Measurements from ENCODE around the gene ZNF568. TPM values are rescaled to one million over a fixed set of nuclear protein-coding genes. Genes with fewer than 3 reads are reported as not detected.

Gene ZNF568
- total RNA-seq, 2 experiments from 2014 or later = 6.3 to 7.2 TPM

DNA sequence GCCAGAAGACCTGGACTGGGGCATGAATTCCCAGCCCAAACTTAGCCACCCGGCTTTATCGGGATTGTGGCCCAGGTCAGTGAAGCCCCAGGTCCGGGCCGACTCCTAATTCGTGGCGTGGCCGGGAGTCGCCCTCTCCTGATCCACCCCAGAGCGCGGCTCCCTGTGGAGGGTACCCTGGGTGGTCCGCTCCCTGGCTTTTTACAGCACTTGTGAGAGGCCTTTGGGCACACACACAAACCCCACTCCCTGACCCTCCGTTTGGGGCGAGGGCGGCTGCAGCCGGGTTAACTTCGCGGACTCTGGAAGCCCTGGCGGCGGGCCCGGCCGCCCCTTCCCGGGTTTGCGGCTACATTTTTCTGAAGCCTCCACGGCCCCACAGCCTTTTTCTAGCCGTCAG is 56.4 kb downstream of the ZNF568 start:
- ChIA-PET POLR2A (no interaction called here), CTCF (interaction anchor here (0.8 to 1.2 kb wide), 3 partner anchors 10 to 176 kb away, joined by 3 to 7 read pairs (median 3); no protein-coding TSS in a partner anchor)
- Mint-ChIP-seq H3K4me1 (peaks cover 11% of the 10 kb centered on the region), H3K27me3 (no peaks in the 10 kb centered on the region), H3K36me3 (ENCODE audit: low read depth) (peaks cover 17% of the 10 kb centered on the region), H3K4me3 (peak overlapping the region; percentile 90), H3K9me3 (peaks cover 15% of the 10 kb centered on the region), H3K27ac (no peak overlapping the region)
- DNase-seq = no peak

GRCh38 chr19:36973021-36973843 is 57.1 kb downstream of the ZNF568 start:
- H3K4me1 Mint-ChIP-seq = peaks cover 11% of the 10 kb centered on the region
- POLR2A ChIA-PET = interaction anchor here (1.0 kb wide), 1 partner anchor 105 kb away, joined by 4 read pairs; the partner anchor contains the start of gene ZNF420
- peak; percentile 83 for DNase-seq
- H3K27me3 Mint-ChIP-seq = no peaks in the 10 kb centered on the region
- H3K36me3 Mint-ChIP-seq (ENCODE audit: low read depth) = peaks cover 18% of the 10 kb centered on the region
- CTCF ChIA-PET = interaction anchor here (0.8 to 1.2 kb wide), 3 partner anchors 10 to 176 kb away, joined by 3 to 7 read pairs (median 3); no protein-coding TSS in a partner anchor
- peak overlapping the region; percentile 90 for H3K4me3 Mint-ChIP-seq
- H3K9me3 Mint-ChIP-seq = peaks cover 16% of the 10 kb centered on the region
- peak overlapping the region; percentile 64 for H3K27ac Mint-ChIP-seq

GRCh38 chr19:36973844-36974195 is 57.7 kb downstream of the ZNF568 start:
- H3K36me3 Mint-ChIP-seq (ENCODE audit: low read depth) = peaks cover 23% of the 10 kb centered on the region

DNA sequence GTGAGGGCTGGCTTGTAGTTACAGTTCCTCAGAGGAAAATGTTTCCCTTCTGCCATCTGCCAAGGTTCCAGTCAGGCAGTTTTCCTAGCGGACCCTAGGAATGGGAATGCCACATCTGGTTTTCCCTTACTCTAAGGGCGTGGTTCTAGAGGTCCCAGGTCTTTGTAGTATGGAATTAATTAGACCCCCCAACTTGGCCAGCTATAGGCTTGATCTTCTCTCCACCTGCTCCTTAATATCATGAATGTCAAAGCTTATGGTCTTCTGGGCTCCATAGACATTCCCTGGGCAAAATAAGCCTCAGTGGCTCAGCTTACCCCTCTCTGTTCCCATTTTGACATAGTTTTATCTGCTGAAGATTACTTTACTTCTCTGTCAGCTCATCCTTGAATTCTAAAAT is 70.0 kb downstream of the ZNF568 start:
- H3K9me3 Mint-ChIP-seq = peaks cover 56% of the 10 kb centered on the region
- CTCF ChIA-PET = no interaction called here

More at GRCh38 chr19:36973844-36974195, 57.7 kb downstream of the ZNF568 start:
- peak overlapping the region; percentile 90 for H3K4me3 Mint-ChIP-seq
- DNase-seq = no peak
- ChIA-PET POLR2A (interaction anchor here (1.0 kb wide), 1 partner anchor 104 kb away, joined by 4 read pairs; the partner anchor contains the start of gene ZNF420), CTCF (interaction anchor here (1.2 kb wide), 1 partner anchor 11 kb away, joined by 7 read pairs; no protein-coding TSS in a partner anchor)
- peak overlapping the region; percentile 64 for H3K27ac Mint-ChIP-seq
- peaks cover 21% of the 10 kb centered on the region for H3K9me3 Mint-ChIP-seq
- peaks cover 11% of the 10 kb centered on the region for H3K4me1 Mint-ChIP-seq
- H3K27me3 Mint-ChIP-seq = no peaks in the 10 kb centered on the region

GRCh38 chr19:36986601-36987000 is 70.5 kb downstream of the ZNF568 start:
- H3K27me3 Mint-ChIP-seq = no peaks in the 10 kb centered on the region
- ChIA-PET CTCF (no interaction called here), POLR2A (no interaction called here)
- H3K9me3 Mint-ChIP-seq = peaks cover 60% of the 10 kb centered on the region
- H3K4me3 Mint-ChIP-seq = no peak overlapping the region
- H3K36me3 Mint-ChIP-seq (ENCODE audit: low read depth) = peaks cover 12% of the 10 kb centered on the region
- no peak for DNase-seq
- no peak overlapping the region for H3K27ac Mint-ChIP-seq
- H3K4me1 Mint-ChIP-seq = no peaks in the 10 kb centered on the region

More for the DNA sequence above, 70.0 kb downstream of the ZNF568 start:
- DNase-seq = no peak
- POLR2A ChIA-PET = no interaction called here
- no peaks in the 10 kb centered on the region for H3K4me1 Mint-ChIP-seq
- H3K4me3 Mint-ChIP-seq = no peak overlapping the region
- H3K36me3 Mint-ChIP-seq (ENCODE audit: low read depth) = peaks cover 9% of the 10 kb centered on the region
- no peaks in the 10 kb centered on the region for H3K27me3 Mint-ChIP-seq
- no peak overlapping the region for H3K27ac Mint-ChIP-seq

- no peak for DNase-seq
- H3K4me3 Mint-ChIP-seq = no peak overlapping the region
- no peak overlapping the region for H3K27ac Mint-ChIP-seq
- ChIA-PET POLR2A (no interaction called here), CTCF (no interaction called here)
- peaks cover 15% of the 10 kb centered on the region for H3K36me3 Mint-ChIP-seq (ENCODE audit: low read depth)
- no peaks in the 10 kb centered on the region for H3K4me1 Mint-ChIP-seq
- no peaks in the 10 kb centered on the region for H3K27me3 Mint-ChIP-seq
- H3K9me3 Mint-ChIP-seq = peaks cover 59% of the 10 kb centered on the region
These were observed 71.0 kb downstream of the ZNF568 start for GRCh38 chr19:36987091-36987490.

GRCh38 chr19:36997152-36997842 is 81.2 kb downstream of the ZNF568 start:
- Mint-ChIP-seq H3K9me3 (peaks cover 55% of the 10 kb centered on the region), H3K27ac (no peak overlapping the region), H3K4me3 (no peak overlapping the region), H3K4me1 (no peaks in the 10 kb centered on the region), H3K27me3 (no peaks in the 10 kb centered on the region), H3K36me3 (ENCODE audit: low read depth) (peaks cover 40% of the 10 kb centered on the region)
- ChIA-PET POLR2A (no interaction called here), CTCF (no interaction called here)
- DNase-seq = no peak

DNA sequence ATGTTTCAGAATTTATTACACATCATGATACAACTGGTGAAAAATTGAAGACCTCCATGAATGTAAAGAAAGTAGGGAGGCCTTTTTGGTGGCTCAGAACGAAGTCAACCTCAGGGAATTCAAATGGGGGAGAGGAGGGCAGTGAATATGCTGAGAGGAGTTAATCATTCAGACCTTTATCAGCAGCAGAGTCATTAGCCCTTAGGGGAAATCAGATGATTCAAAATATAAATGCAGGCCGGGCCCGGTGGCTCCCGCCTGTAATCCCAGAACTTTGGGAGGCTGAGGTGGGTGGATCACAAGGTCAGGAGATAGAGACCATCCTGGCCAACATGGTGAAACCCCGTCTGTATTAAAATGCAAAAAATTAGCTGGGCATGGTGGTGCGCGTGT is 81.7 kb downstream of the ZNF568 start:
- H3K9me3 Mint-ChIP-seq = peaks cover 51% of the 10 kb centered on the region
- ChIA-PET POLR2A (no interaction called here), CTCF (no interaction called here)
- DNase-seq = no peak
- peaks cover 36% of the 10 kb centered on the region for H3K36me3 Mint-ChIP-seq (ENCODE audit: low read depth)
- no peak overlapping the region for H3K27ac Mint-ChIP-seq
- no peak overlapping the region for H3K4me3 Mint-ChIP-seq
- no peaks in the 10 kb centered on the region for H3K27me3 Mint-ChIP-seq
- no peaks in the 10 kb centered on the region for H3K4me1 Mint-ChIP-seq

DNA sequence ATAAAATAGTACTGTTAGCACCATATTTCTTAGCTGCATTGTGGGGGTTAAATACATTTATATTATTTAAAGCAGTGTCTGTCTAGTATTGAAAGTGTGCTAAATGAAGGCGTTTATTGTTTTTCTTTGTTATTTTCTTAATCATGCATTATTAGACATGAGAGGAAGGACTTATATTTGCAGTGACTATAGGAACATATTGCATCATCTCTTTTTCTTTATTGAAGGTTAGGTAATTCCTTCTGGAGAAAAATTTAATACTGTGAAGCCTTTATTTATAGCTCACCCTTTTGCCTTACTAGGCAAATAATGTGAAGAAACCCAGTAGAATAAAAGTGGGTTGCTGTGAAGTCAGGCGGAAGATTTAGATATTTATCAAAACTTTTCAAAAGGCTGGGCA is 83.2 kb downstream of the ZNF568 start:
- ChIA-PET CTCF (no interaction called here), POLR2A (no interaction called here)
- Mint-ChIP-seq H3K4me3 (no peak overlapping the region), H3K27me3 (no peaks in the 10 kb centered on the region), H3K4me1 (no peaks in the 10 kb centered on the region), H3K27ac (no peak overlapping the region), H3K9me3 (peaks cover 42% of the 10 kb centered on the region), H3K36me3 (ENCODE audit: low read depth) (peaks cover 27% of the 10 kb centered on the region)
- no peak for DNase-seq

DNA sequence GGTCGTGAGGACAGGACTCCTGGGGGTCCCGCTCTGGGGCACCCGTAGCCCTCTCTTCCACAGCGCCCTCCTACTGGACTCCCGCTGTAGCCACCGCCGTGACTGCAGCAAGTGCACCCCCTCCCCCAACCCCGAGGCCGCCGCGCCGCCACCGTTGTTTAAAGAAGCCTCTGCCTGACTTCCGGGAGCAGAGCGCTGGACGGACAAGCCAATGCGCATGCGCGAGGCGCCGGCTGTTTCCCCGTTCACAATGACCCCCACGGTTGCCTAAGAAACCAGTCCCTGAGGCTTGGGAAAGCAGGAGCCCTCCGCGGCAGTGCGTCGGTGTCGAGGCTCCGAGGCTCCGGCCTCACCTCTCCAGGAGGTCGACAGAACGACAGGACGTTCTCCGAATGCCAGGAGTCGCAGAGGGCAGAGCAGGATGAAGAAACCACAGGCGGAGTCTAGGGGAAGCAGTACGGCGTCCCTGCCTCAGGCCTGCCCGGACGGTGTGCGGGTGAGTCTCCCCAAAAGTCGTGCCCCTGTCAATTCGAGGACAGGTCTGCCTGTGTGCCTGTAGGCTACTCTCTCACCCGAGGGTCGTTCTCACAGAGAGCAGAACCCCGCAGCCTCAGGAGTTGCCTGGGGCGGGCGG is 91.6 kb downstream of the ZNF568 start:
- Mint-ChIP-seq H3K27me3 (no peaks in the 10 kb centered on the region), H3K36me3 (ENCODE audit: low read depth) (peaks cover 11% of the 10 kb centered on the region), H3K4me1 (no peaks in the 10 kb centered on the region), H3K27ac (no peak overlapping the region), H3K4me3 (no peak overlapping the region), H3K9me3 (peaks cover 33% of the 10 kb centered on the region)
- no peak for DNase-seq
- POLR2A ChIA-PET = no interaction called here
- CTCF ChIA-PET = no interaction called here

DNA sequence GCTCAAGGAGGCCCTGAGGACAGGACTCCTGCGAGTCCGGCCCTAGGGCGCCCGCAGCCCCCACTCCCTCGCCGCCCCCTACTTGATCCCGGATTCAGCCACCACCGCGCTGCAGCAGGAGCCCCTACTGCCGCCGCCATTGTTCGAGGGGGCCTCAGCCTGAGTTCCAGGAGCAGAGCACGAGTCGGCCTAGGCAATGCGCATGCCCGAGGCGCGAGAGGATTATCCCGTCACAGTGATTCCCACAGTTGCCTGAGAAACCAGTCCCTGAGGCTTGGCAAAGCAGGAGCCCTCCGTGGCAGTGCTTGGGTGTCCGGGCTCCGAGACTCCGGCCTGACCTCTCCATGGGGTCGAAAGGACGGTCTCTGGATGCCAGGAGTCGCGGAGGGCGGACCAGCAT is 93.7 kb downstream of the ZNF568 start:
- H3K36me3 Mint-ChIP-seq (ENCODE audit: low read depth) = peaks cover 13% of the 10 kb centered on the region
- H3K27me3 Mint-ChIP-seq = no peaks in the 10 kb centered on the region
- H3K4me3 Mint-ChIP-seq = no peak overlapping the region
- CTCF ChIA-PET = no interaction called here
- no peak overlapping the region for H3K27ac Mint-ChIP-seq
- DNase-seq = no peak
- POLR2A ChIA-PET = no interaction called here
- no peaks in the 10 kb centered on the region for H3K4me1 Mint-ChIP-seq
- H3K9me3 Mint-ChIP-seq = peaks cover 48% of the 10 kb centered on the region

DNA sequence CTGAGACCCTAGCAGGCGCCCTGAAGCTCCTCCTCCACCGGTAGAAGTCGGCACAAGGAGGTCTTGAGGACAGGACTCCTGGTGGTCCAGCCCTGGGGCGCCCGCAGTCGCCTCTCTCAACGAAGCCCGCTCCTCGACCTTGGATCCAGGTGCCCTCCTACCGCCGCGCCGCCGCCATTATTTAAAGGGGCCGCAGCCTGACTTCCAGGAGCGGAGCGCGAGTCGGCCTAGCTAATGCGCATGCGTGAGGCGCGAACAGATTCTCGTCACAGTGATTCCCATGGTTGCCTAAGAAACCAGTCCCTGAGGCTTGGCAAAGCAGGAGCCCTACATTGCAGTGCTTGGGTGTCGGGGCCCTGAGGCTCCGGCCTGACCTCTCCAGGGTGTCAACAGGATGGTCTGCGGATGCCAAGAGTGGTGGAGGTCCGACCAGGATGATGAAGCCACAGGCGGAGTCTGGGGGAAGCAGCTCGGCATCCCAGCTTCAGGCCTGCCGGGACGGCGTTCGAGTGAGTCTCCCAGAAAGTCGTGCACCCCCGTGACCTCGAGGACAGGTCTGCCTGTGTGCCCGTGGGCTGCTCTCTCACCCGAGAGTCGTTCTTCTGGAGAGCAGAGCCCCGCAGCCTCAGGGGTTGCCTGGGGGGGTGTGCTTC is 96.1 kb downstream of the ZNF568 start:
- no peak for DNase-seq
- Mint-ChIP-seq H3K36me3 (ENCODE audit: low read depth) (peaks cover 16% of the 10 kb centered on the region), H3K9me3 (peaks cover 49% of the 10 kb centered on the region), H3K4me3 (no peak overlapping the region), H3K27ac (no peak overlapping the region), H3K4me1 (no peaks in the 10 kb centered on the region), H3K27me3 (no peaks in the 10 kb centered on the region)
- ChIA-PET CTCF (no interaction called here), POLR2A (no interaction called here)

- Mint-ChIP-seq H3K27ac (no peak overlapping the region), H3K9me3 (peaks cover 49% of the 10 kb centered on the region), H3K4me3 (no peak overlapping the region), H3K27me3 (no peaks in the 10 kb centered on the region), H3K36me3 (ENCODE audit: low read depth) (peaks cover 12% of the 10 kb centered on the region), H3K4me1 (no peaks in the 10 kb centered on the region)
- POLR2A ChIA-PET = interaction anchor here (1.0 kb wide), 1 partner anchor 27 kb away, joined by 3 read pairs; no protein-coding TSS in a partner anchor
- CTCF ChIA-PET = no interaction called here
- DNase-seq = no peak
These were observed 98.3 kb downstream of the ZNF568 start for GRCh38 chr19:37014456-37014855.
